Esophagus squamous epithelium (tissue), 4 donors: ENCODE data around the gene ABHD4.

ENCODE experiments used
- CTCF ChIP-seq, 6 experiments: fragments of 450-650 bp in 4 of 6; fragments of 200-600 bp in 2 of 6; sonication (generic) in 2 of 6; IDR thresholded peaks; one replicate each; pipeline ENCODE4 v1.5.1; 2016 to 2019; ENCODE audit warnings: antibody characterized with exemption in 6 of 6, mild to moderate bottlenecking in 4 of 6, moderate library complexity in 4 of 6
- POLR2A ChIP-seq, 4 donors: fragments of 450-650 bp; IDR thresholded peaks; one replicate each; pipeline ENCODE4 v1.6.1; 2017; ENCODE audit warnings: antibody characterized with exemption in 4 of 4, mild to moderate bottlenecking in 4 of 4, moderate library complexity in 3 of 4

- TF ChIP-seq CTCF (IDR thresholded peaks at IDR 0.05) (no peak), POLR2A (IDR thresholded peaks at IDR 0.05) (no peak)
Measured at GRCh38 chr14:22644305-22644635, 46.2 kb downstream of the ABHD4 start, which contains the start of gene OR6J1.
